OCI-LY1 (cell line): ENCODE data around the gene WDR53.

ENCODE experiments used
- H2AFZ ChIP-seq: fragments of 200-600 bp; sonication (generic), shearing (Covaris generic); 2 replicates; pipeline ENCODE4 v1.6.0; 2014; ENCODE audit warnings: antibody characterized with exemption, mild to moderate bottlenecking, low read length
- H3F3A ChIP-seq: fragments of 200-600 bp; sonication (generic), shearing (Covaris generic); 2 replicates; pipeline ENCODE4 v1.6.0; 2014; ENCODE audit warnings: mild to moderate bottlenecking, antibody characterized with exemption, low read length, moderate library complexity; ENCODE audit not compliant: insufficient read depth
- H3K27ac ChIP-seq: fragments of 200-600 bp; sonication (generic); 2 replicates; pipeline ENCODE4 v1.5.1; 2014; ENCODE audit warnings: low read length, mixed run types, mild to moderate bottlenecking, low read depth; ENCODE audit not compliant: poor library complexity, severe bottlenecking
- H3K27me3 ChIP-seq: fragments of 200-600 bp; sonication (generic); 2 replicates; pipeline ENCODE4 v1.6.0; 2014; ENCODE audit warnings: antibody characterized with exemption, mild to moderate bottlenecking, low read length, moderate library complexity; ENCODE audit not compliant: insufficient read depth
- H3K36me3 ChIP-seq: fragments of 200-600 bp; sonication (generic); 2 replicates; pipeline ENCODE4 v1.6.1; 2014; ENCODE audit warnings: mild to moderate bottlenecking, antibody characterized with exemption, low read length, moderate library complexity, mixed read lengths; ENCODE audit not compliant: insufficient read depth
- H3K4me1 ChIP-seq: fragments of 200-600 bp; sonication (generic); 2 replicates; pipeline ENCODE4 v1.5.1; 2014; ENCODE audit warnings: mild to moderate bottlenecking, low read length, moderate library complexity; ENCODE audit not compliant: insufficient read depth, severe bottlenecking
- H3K4me2 ChIP-seq: fragments of 200-600 bp; sonication (generic), shearing (Covaris generic); 2 replicates; pipeline ENCODE4 v1.6.1; 2014; ENCODE audit warnings: low read length
- H3K4me3 ChIP-seq: fragments of 200-600 bp; sonication (generic); 2 replicates; pipeline ENCODE4 v1.5.1; 2014; ENCODE audit warnings: low read length, low read depth, mild to moderate bottlenecking, mixed read lengths; ENCODE audit not compliant: poor library complexity, severe bottlenecking
- H3K79me2 ChIP-seq: fragments of 200-600 bp; shearing (Covaris generic); 2 replicates; pipeline ENCODE4 v1.6.1; 2016; ENCODE audit warnings: mixed run types, low read length, mixed read lengths; ENCODE audit not compliant: insufficient read depth
- H3K9ac ChIP-seq: fragments of 200-600 bp; sonication (generic), shearing (Covaris generic); 2 replicates; pipeline ENCODE4 v1.6.1; 2014; ENCODE audit warnings: mild to moderate bottlenecking, low read length, mixed read lengths
- H3K9me2 ChIP-seq: fragments of 200-600 bp; sonication (generic), shearing (Covaris generic); 2 replicates; pipeline ENCODE4 v1.6.1; 2014; ENCODE audit warnings: low read depth, mild to moderate bottlenecking, low read length, mixed read lengths
- H3K9me3 ChIP-seq: fragments of 200-600 bp; shearing (Covaris generic); 2 replicates; pipeline ENCODE4 v1.6.1; 2014; ENCODE audit warnings: low read length, mixed read lengths
- H4K20me1 ChIP-seq: fragments of 200-600 bp; sonication (generic), shearing (Covaris generic); 2 replicates; pipeline ENCODE4 v1.6.0; 2016; ENCODE audit warnings: mild to moderate bottlenecking, low read length; ENCODE audit not compliant: insufficient read depth
- EZH2 ChIP-seq: fragments of 200-600 bp; sonication (generic), shearing (Covaris generic); IDR thresholded peaks from 2 replicates; pipeline ENCODE4 v1.8.0; 2017; ENCODE audit warnings: borderline replicate concordance, mixed run types, mild to moderate bottlenecking, antibody characterized with exemption, low read length, moderate library complexity, mixed read lengths
- TF ChIP-seq, protein P1 (sequence below): fragments of 200-600 bp; sonication (generic), shearing (Covaris generic); IDR thresholded peaks from 2 replicates; pipeline ENCODE4 v1.5.1; 2017; ENCODE audit warnings: mild to moderate bottlenecking, antibody characterized with exemption, low read length, moderate library complexity, mixed read lengths

WDR53 gene

DNA sequence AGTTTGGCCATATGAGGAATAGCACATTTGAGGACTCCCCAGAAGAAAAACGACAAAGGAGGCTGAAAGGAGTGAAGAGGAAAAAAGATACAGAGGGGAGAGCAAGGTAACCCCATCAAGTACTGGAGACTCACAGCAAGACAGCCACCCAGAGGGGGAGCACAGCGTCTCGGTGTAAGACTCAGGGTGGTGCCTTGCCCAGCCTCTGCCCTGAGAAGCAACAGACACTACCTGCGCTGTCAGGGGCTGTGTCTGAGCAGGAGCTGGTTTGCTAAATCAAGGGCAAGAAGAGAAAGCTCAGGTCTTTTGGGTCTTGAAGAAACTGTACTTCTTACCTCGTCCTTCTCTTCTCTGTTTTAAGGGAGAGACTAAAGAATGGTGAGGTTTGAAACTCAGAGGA, 28.0 kb upstream of the WDR53 start:
- Histone ChIP-seq H3K27me3 (peaks cover 7% of the 10 kb centered on the region), H3K4me2 (no peak overlapping the region), H4K20me1 (no peaks in the 10 kb centered on the region), H3K9ac (no peak overlapping the region), H3F3A (no peaks in the 10 kb centered on the region), H2AFZ (no peak overlapping the region), H3K9me2 (no peaks in the 10 kb centered on the region), H3K79me2 (no peaks in the 10 kb centered on the region), H3K4me1 (no peaks in the 10 kb centered on the region), H3K27ac (no peak overlapping the region), H3K9me3 (no peaks in the 10 kb centered on the region), H3K36me3 (no peaks in the 10 kb centered on the region), H3K4me3 (no peak overlapping the region)
- TF ChIP-seq, protein P1, sequence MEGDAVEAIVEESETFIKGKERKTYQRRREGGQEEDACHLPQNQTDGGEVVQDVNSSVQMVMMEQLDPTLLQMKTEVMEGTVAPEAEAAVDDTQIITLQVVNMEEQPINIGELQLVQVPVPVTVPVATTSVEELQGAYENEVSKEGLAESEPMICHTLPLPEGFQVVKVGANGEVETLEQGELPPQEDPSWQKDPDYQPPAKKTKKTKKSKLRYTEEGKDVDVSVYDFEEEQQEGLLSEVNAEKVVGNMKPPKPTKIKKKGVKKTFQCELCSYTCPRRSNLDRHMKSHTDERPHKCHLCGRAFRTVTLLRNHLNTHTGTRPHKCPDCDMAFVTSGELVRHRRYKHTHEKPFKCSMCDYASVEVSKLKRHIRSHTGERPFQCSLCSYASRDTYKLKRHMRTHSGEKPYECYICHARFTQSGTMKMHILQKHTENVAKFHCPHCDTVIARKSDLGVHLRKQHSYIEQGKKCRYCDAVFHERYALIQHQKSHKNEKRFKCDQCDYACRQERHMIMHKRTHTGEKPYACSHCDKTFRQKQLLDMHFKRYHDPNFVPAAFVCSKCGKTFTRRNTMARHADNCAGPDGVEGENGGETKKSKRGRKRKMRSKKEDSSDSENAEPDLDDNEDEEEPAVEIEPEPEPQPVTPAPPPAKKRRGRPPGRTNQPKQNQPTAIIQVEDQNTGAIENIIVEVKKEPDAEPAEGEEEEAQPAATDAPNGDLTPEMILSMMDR: no peak
- no peak for TF ChIP-seq EZH2

- no peak overlapping the region for H3K9ac ChIP-seq
- peaks cover 18% of the 10 kb centered on the region; the same call in 1 of the 2 replicates for H3K36me3 ChIP-seq
- no peaks in the 10 kb centered on the region for H3K79me2 ChIP-seq
- H3K27ac ChIP-seq: no peak overlapping the region
- H3F3A ChIP-seq: no peaks in the 10 kb centered on the region
- H3K4me1 ChIP-seq: no peaks in the 10 kb centered on the region
- H2AFZ ChIP-seq: no peak overlapping the region
- no peak overlapping the region for H3K4me2 ChIP-seq
- no peaks in the 10 kb centered on the region for H3K9me3 ChIP-seq
- TF ChIP-seq EZH2: no peak
- TF ChIP-seq, protein P1: no peak
- H3K9me2 ChIP-seq: no peaks in the 10 kb centered on the region
- H4K20me1 ChIP-seq: no peaks in the 10 kb centered on the region
- no peaks in the 10 kb centered on the region for H3K27me3 ChIP-seq
- no peak overlapping the region for H3K4me3 ChIP-seq
Measured at GRCh38 chr3:196590279-196590678, 21.9 kb upstream of the WDR53 start.

GRCh38 chr3:196585044-196585757, 16.8 kb upstream of the WDR53 start:
- Histone ChIP-seq H3K4me3 (no peak overlapping the region), H2AFZ (no peak overlapping the region), H3K4me2 (no peak overlapping the region), H3K27ac (no peak overlapping the region), H3K36me3 (peaks cover 56% of the 10 kb centered on the region), H3K27me3 (no peaks in the 10 kb centered on the region), H3K9me2 (no peaks in the 10 kb centered on the region), H3K79me2 (no peaks in the 10 kb centered on the region), H3K9me3 (no peaks in the 10 kb centered on the region), H3K4me1 (no peaks in the 10 kb centered on the region), H3F3A (no peaks in the 10 kb centered on the region), H3K9ac (no peak overlapping the region), H4K20me1 (no peaks in the 10 kb centered on the region)
- TF ChIP-seq, protein P1: no peak
- TF ChIP-seq EZH2: no peak
